ENCODE data around the gene GSTM2. TPM values are rescaled to one million over a fixed set of nuclear protein-coding genes. Genes with fewer than 3 reads are reported as not detected.

Gene GSTM2
- total and polyA plus RNA-seq, 2 donors (not counting 1 experiment from before 2014, with no cell fraction given) = 42.9 to 94.4 TPM

DNA sequence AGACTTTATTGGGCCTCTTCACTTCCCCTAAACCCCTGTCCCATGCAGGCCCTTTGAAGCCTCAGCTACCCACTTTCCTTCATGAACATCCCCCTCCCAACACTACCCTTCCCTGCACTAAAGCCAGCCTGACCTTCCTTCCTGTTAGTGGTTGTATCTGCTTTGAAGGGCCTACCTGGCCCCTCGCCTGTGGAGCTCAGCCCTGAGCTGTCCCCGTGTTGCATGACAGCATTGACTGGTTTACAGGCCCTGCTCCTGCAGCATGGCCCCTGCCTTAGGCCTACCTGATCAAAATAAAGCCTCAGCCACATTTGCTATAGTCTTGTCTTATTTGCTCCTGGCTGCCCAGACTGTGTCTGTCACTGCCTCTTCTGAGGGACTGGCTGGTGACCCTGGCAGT, 6.5 kb upstream of the GSTM2 start:
- Histone ChIP-seq H3K27me3 (replicated peaks in 1 of 4; ENCODE audit: control extremely low read depth in 1 of 4, control insufficient read depth in 3 of 4, insufficient read depth in 4 of 4, low read length in 3 of 4) (no peaks in the 10 kb centered on the region), H3K4me1 (ENCODE audit: control insufficient read depth in 2 of 2, insufficient read depth in 2 of 2, low read length in 2 of 2) (peaks cover 4 to 6% of the 10 kb centered on the region in 2 donors), H3K36me3 (replicated peaks in 1 of 2; ENCODE audit: control extremely low read depth in 1 of 2, control insufficient read depth in 1 of 2, extremely low read depth in 1 of 2, insufficient read depth in 2 of 2, low read length in 1 of 2) (peaks cover 0 to 16% of the 10 kb centered on the region in 2 experiments), H3K4me2 (replicated peaks; ENCODE audit: low read depth, low read length, poor library complexity, severe bottlenecking) (no peak overlapping the region), H3K27ac (ENCODE audit: low read length in 2 of 2) (no peak overlapping the region), H2AFZ (ENCODE audit: insufficient read depth, low read depth, low read length, poor library complexity, severe bottlenecking) (no peak overlapping the region), H3K9me3 (ENCODE audit: control extremely low read depth in 1 of 3, control insufficient read depth in 2 of 3, insufficient read depth in 1 of 3, low read length in 2 of 3) (no peaks in the 10 kb centered on the region), H3K9ac (ENCODE audit: low read length) (no peak overlapping the region), H3K79me2 (ENCODE audit: control insufficient read depth, insufficient read depth, low read length) (no peaks in the 10 kb centered on the region), H3K4me3 (ENCODE audit: control extremely low read depth in 1 of 5, extremely low read depth in 1 of 5, insufficient read depth in 1 of 5, low read depth in 2 of 5, low read length in 4 of 5) (no peak overlapping the region), H4K20me1 (ENCODE audit: control insufficient read depth, insufficient read depth, low read length, poor library complexity, severe bottlenecking) (no peaks in the 10 kb centered on the region)
- no peak overlapping the region for H3K27ac Mint-ChIP-seq
- H3K9me3 Mint-ChIP-seq (ENCODE audit: insufficient read depth) = no peaks in the 10 kb centered on the region
- 87% methylated on average over 2 of the region's 2 CpGs for WGBS (ENCODE audit: insufficient coverage)
- intact Hi-C loops (cut with micrococcal nuclease) = no loop called here
- no peak overlapping the region for H3K4me3 Mint-ChIP-seq
- H3K4me1 Mint-ChIP-seq = peaks cover 7% of the 10 kb centered on the region
- no peak for ATAC-seq (ENCODE audit: low read depth)
- TF ChIP-seq, protein P1, sequence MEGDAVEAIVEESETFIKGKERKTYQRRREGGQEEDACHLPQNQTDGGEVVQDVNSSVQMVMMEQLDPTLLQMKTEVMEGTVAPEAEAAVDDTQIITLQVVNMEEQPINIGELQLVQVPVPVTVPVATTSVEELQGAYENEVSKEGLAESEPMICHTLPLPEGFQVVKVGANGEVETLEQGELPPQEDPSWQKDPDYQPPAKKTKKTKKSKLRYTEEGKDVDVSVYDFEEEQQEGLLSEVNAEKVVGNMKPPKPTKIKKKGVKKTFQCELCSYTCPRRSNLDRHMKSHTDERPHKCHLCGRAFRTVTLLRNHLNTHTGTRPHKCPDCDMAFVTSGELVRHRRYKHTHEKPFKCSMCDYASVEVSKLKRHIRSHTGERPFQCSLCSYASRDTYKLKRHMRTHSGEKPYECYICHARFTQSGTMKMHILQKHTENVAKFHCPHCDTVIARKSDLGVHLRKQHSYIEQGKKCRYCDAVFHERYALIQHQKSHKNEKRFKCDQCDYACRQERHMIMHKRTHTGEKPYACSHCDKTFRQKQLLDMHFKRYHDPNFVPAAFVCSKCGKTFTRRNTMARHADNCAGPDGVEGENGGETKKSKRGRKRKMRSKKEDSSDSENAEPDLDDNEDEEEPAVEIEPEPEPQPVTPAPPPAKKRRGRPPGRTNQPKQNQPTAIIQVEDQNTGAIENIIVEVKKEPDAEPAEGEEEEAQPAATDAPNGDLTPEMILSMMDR (IDR thresholded peaks at IDR 0.05) = no peak
- TF ChIP-seq EZH2 (IDR thresholded peaks at IDR 0.05; ENCODE audit: borderline replicate concordance, insufficient read depth, low read depth, low read length, poor library complexity, severe bottlenecking) = no peak
- CTCF ChIA-PET = interaction anchor here (1.1 to 1.9 kb wide), 2 partner anchors 15 to 21 kb away, joined by 3 to 8 read pairs; no protein-coding TSS in a partner anchor
- no peaks in the 10 kb centered on the region for H3K27me3 Mint-ChIP-seq
- DNase-seq = no peak
- POLR2A ChIA-PET = no interaction called here

DNA sequence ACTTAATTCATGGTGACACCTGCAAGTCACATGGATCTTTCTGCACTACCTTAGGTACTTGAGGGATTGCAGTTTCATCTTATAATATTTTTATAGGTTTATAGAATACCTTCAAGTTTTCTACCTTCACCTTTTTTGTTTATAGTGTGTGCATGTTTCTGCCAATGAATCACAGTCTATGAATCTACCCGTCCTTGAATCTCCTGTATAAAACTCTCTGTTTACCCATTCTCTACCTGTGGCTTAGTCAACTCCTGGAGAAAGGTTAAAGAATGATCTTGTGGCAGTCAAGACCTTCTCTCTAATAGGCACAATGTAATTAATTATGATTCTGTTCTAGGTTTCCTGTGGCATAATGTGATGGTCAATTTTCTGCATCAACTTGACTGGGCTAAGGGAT, 3.2 kb upstream of the GSTM2 start:
- H2AFZ ChIP-seq (ENCODE audit: insufficient read depth, low read depth, low read length, poor library complexity, severe bottlenecking) = no peak overlapping the region
- TF ChIP-seq, protein P1 (IDR thresholded peaks at IDR 0.05) = no peak
- TF ChIP-seq EZH2 (IDR thresholded peaks at IDR 0.05; ENCODE audit: borderline replicate concordance, insufficient read depth, low read depth, low read length, poor library complexity, severe bottlenecking) = no peak
- no peak overlapping the region for H3K27ac ChIP-seq (ENCODE audit: low read length in 2 of 2)
- CTCF ChIA-PET = interaction anchor here (1.4 kb wide), 1 partner anchor 24 kb away, joined by 4 read pairs; no protein-coding TSS in a partner anchor
- no CpG with 5 or more reads among the region's 1 CpG for WGBS (ENCODE audit: insufficient coverage)
- H3K9me3 ChIP-seq (ENCODE audit: control extremely low read depth in 1 of 3, control insufficient read depth in 2 of 3, insufficient read depth in 1 of 3, low read length in 2 of 3) = no peaks in the 10 kb centered on the region
- DNase-seq = no peak
- POLR2A ChIA-PET = no interaction called here
- H3K4me2 ChIP-seq (replicated peaks; ENCODE audit: low read depth, low read length, poor library complexity, severe bottlenecking) = no peak overlapping the region
- no peaks in the 10 kb centered on the region for H4K20me1 ChIP-seq (ENCODE audit: control insufficient read depth, insufficient read depth, low read length, poor library complexity, severe bottlenecking)
- no peak overlapping the region for H3K4me3 Mint-ChIP-seq
- H3K79me2 ChIP-seq (ENCODE audit: control insufficient read depth, insufficient read depth, low read length) = no peaks in the 10 kb centered on the region
- intact Hi-C loops (cut with micrococcal nuclease) = no loop called here
- H3K4me3 ChIP-seq (ENCODE audit: control extremely low read depth in 1 of 5, extremely low read depth in 1 of 5, insufficient read depth in 1 of 5, low read depth in 2 of 5, low read length in 4 of 5) = no peak overlapping the region
- H3K27me3 Mint-ChIP-seq = no peaks in the 10 kb centered on the region
- H3K4me1 ChIP-seq (ENCODE audit: control insufficient read depth in 2 of 2, insufficient read depth in 2 of 2, low read length in 2 of 2) = peaks cover 4 to 14% of the 10 kb centered on the region in 2 donors
- peaks cover 17% of the 10 kb centered on the region for H3K4me1 Mint-ChIP-seq
- no peaks in the 10 kb centered on the region for H3K27me3 ChIP-seq (replicated peaks in 1 of 4; ENCODE audit: control extremely low read depth in 1 of 4, control insufficient read depth in 3 of 4, insufficient read depth in 4 of 4, low read length in 3 of 4)
- H3K27ac Mint-ChIP-seq = no peak overlapping the region
- no peak for ATAC-seq (ENCODE audit: low read depth)
- no peaks in the 10 kb centered on the region for H3K9me3 Mint-ChIP-seq (ENCODE audit: insufficient read depth)
- H3K9ac ChIP-seq (ENCODE audit: low read length) = no peak overlapping the region
- H3K36me3 ChIP-seq (replicated peaks in 1 of 2; ENCODE audit: control extremely low read depth in 1 of 2, control insufficient read depth in 1 of 2, extremely low read depth in 1 of 2, insufficient read depth in 2 of 2, low read length in 1 of 2) = peaks cover 0 to 7% of the 10 kb centered on the region in 2 experiments
